OCI-LY3 (cell line): ENCODE results near the gene KMT2E.

Experiments
- H2AFZ ChIP-seq: fragments of 200-600, 300-600 bp; shearing (Covaris generic); 2 replicates; pipeline ENCODE4 v1.6.0; 2014; ENCODE audit warnings: antibody characterized with exemption, low read depth, low read length
- H3K27ac ChIP-seq: fragments of 200-600, 300-600 bp; sonication (generic); 2 replicates; pipeline ENCODE4 v1.5.1; 2014; ENCODE audit warnings: mild to moderate bottlenecking, low read length, moderate library complexity, mixed read lengths
- H3K27me3 ChIP-seq: fragments of 200-600, 300-600 bp; sonication (generic); 2 replicates; pipeline ENCODE4 v1.6.1; 2014; ENCODE audit warnings: low read depth, low read length, mixed read lengths
- H3K36me3 ChIP-seq: fragments of 200-600, 300-600 bp; sonication (generic); replicated peaks from 2 replicates; pipeline ENCODE3; 2014; ENCODE audit warnings: low read depth, low read length, mixed read lengths
- H3K4me1 ChIP-seq: fragments of 300-600, 200-600 bp; sonication (generic); 2 replicates; pipeline ENCODE4 v1.6.1; 2014; ENCODE audit warnings: low read length, mixed read lengths
- H3K4me2 ChIP-seq: fragments of 200-600, 300-600 bp; sonication (generic); 2 replicates; pipeline ENCODE4 v1.6.1; 2014; ENCODE audit warnings: low read length, mixed read lengths
- H3K4me3 ChIP-seq: fragments of 300-600, 200-600 bp; sonication (generic); 2 replicates; pipeline ENCODE4 v1.5.1; 2014; ENCODE audit warnings: antibody characterized with exemption, mild to moderate bottlenecking, low read length, moderate library complexity
- H3K79me2 ChIP-seq: fragments of 300-600, 200-600 bp; shearing (Covaris generic); 2 replicates; pipeline ENCODE4 v1.6.1; 2014; ENCODE audit warnings: mild to moderate bottlenecking, low read length, mixed read lengths
- H3K9ac ChIP-seq: fragments of 300-600, 200-600 bp; shearing (Covaris generic); 2 replicates; pipeline ENCODE4 v1.6.0; 2014; ENCODE audit warnings: mild to moderate bottlenecking, low read length, moderate library complexity
- H3K9me3 ChIP-seq: fragments of 200-600, 300-600 bp; shearing (Covaris generic); 2 replicates; pipeline ENCODE4 v1.6.1; 2014; ENCODE audit warnings: low read length, mixed read lengths; ENCODE audit not compliant: insufficient read depth
- H4K20me1 ChIP-seq: fragments of 200-600, 300-600 bp; sonication (generic); 2 replicates; pipeline ENCODE4 v1.6.1; 2016; ENCODE audit warnings: low read length, mixed read lengths; ENCODE audit not compliant: insufficient read depth
- CTCF ChIP-seq: fragments of 200-600, 300-600 bp; sonication (generic); IDR thresholded peaks from 2 replicates; pipeline ENCODE4 v1.5.1; 2014; ENCODE audit warnings: antibody characterized with exemption, low read length, low read depth
- EZH2phosphoT487 ChIP-seq: fragments of 200-600 bp; shearing (Covaris generic); IDR thresholded peaks from 2 replicates; pipeline ENCODE4 v1.6.1; 2018; ENCODE audit warnings: antibody characterized with exemption, mixed run types, low read depth

The KMT2E gene

GRCh38 chr7:105102557-105103352 lies 88.8 kb downstream of the KMT2E start:
- Histone ChIP-seq H3K9me3 (no peaks in the 10 kb centered on the region), H3K9ac (peak overlapping the region; percentile 6; the same call in 1 of the 2 replicates), H3K36me3 (peaks cover 59% of the 10 kb centered on the region), H3K79me2 (peaks cover 33% of the 10 kb centered on the region), H2AFZ (no peak overlapping the region), H3K4me1 (peaks cover 49% of the 10 kb centered on the region), H3K4me2 (peak overlapping the region; percentile 47), H4K20me1 (peaks cover 41% of the 10 kb centered on the region), H3K27me3 (no peaks in the 10 kb centered on the region), H3K27ac (peak overlapping the region; percentile 38), H3K4me3 (no peak overlapping the region)
- TF ChIP-seq EZH2phosphoT487 (no peak), CTCF (no peak)

GRCh38 chr7:105105579-105105978 lies 91.6 kb downstream of the KMT2E start:
- H3K27ac ChIP-seq: no peak overlapping the region
- peaks cover 27% of the 10 kb centered on the region for H3K4me1 ChIP-seq
- no peak overlapping the region for H3K9ac ChIP-seq
- H3K27me3 ChIP-seq: no peaks in the 10 kb centered on the region
- H3K4me3 ChIP-seq: no peak overlapping the region
- peaks cover 30% of the 10 kb centered on the region for H3K79me2 ChIP-seq
- no peaks in the 10 kb centered on the region for H3K9me3 ChIP-seq
- peaks cover 23% of the 10 kb centered on the region for H4K20me1 ChIP-seq
- no peak overlapping the region for H2AFZ ChIP-seq
- peaks cover 70% of the 10 kb centered on the region for H3K36me3 ChIP-seq
- TF ChIP-seq CTCF (no peak), EZH2phosphoT487 (no peak)
- H3K4me2 ChIP-seq: no peak overlapping the region

GRCh38 chr7:105106473-105106872 lies 92.5 kb downstream of the KMT2E start:
- Histone ChIP-seq H3K36me3 (peaks cover 74% of the 10 kb centered on the region), H3K4me1 (peaks cover 18% of the 10 kb centered on the region), H3K27ac (no peak overlapping the region), H3K27me3 (no peaks in the 10 kb centered on the region), H3K9ac (no peak overlapping the region), H3K79me2 (peaks cover 21% of the 10 kb centered on the region), H3K4me3 (no peak overlapping the region), H3K4me2 (no peak overlapping the region), H3K9me3 (no peaks in the 10 kb centered on the region), H4K20me1 (peaks cover 15% of the 10 kb centered on the region), H2AFZ (no peak overlapping the region)
- no peak for TF ChIP-seq CTCF
- no peak for TF ChIP-seq EZH2phosphoT487

- peaks cover 22% of the 10 kb centered on the region for H4K20me1 ChIP-seq
- no peak overlapping the region for H3K27ac ChIP-seq
- H3K27me3 ChIP-seq: no peaks in the 10 kb centered on the region
- TF ChIP-seq EZH2phosphoT487 (no peak), CTCF (no peak)
- H3K36me3 ChIP-seq: peaks cover 83% of the 10 kb centered on the region
- peaks cover 27% of the 10 kb centered on the region for H3K79me2 ChIP-seq
- no peaks in the 10 kb centered on the region for H3K9me3 ChIP-seq
- no peak overlapping the region for H3K4me2 ChIP-seq
- H3K9ac ChIP-seq: no peak overlapping the region
- H3K4me1 ChIP-seq: peaks cover 10% of the 10 kb centered on the region
- H2AFZ ChIP-seq: no peak overlapping the region
- H3K4me3 ChIP-seq: no peak overlapping the region
Measured at GRCh38 chr7:105107458-105107857, 93.5 kb downstream of the KMT2E start.
